BE2C (cell line): ENCODE data around the gene OR5H15.
"Not testable (repeated sequence)": the region's sequence is repeated elsewhere in the genome, so short reads cannot be mapped to it uniquely, and the experiment has no call there.

ENCODE experiments used
- DNase-seq: peaks from one replicate; pipeline ENCODE4 v3.0.0-alpha.2; 2020
- H3K27me3 ChIP-seq: fragments of 250-450 bp; sonication (Bioruptor Pico); 2 replicates; pipeline ENCODE4 v1.5.1; 2020; ENCODE audit warnings: mild to moderate bottlenecking
- H3K36me3 ChIP-seq: fragments of 250-450 bp; sonication (Bioruptor Pico); 2 replicates; pipeline ENCODE4 v1.5.1; 2020; ENCODE audit warnings: mild to moderate bottlenecking
- H3K4me1 ChIP-seq: fragments of 250-450 bp; sonication (Bioruptor Pico); 2 replicates; pipeline ENCODE4 v1.5.1; 2020
- H3K4me3 ChIP-seq: 2 replicates; pipeline ENCODE4 v1.5.1; 2011; ENCODE audit warnings: low read depth, low read length
- H3K9me3 ChIP-seq: fragments of 250-450 bp; sonication (Bioruptor Pico); 2 replicates; pipeline ENCODE4 v1.5.1; 2020
- TF ChIP-seq, protein P1 (sequence below): IDR thresholded peaks from 2 replicates; pipeline ENCODE4 v1.5.1; 2012; ENCODE audit warnings: mild to moderate bottlenecking, low read depth, low read length

Gene OR5H15

DNA sequence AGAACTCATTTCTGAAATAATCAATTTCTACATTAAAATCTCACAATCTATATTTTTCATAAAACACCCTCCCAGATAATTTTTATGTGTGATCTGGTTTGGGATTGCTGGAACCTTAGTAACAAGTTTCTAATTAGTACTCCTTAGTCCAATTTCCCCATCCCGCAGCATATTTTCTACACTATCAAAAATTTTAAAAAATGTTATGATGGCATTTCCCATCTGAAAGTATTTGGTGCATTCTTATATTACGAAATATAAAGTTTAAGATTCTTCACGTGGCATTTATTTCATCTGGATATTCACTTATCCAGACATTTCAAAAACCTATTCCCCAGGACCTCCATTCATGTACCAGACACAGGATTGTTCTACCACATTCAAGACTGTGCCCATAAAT lies 17.7 kb upstream of the OR5H15 start:
- Histone ChIP-seq H3K4me3 (no peak overlapping the region), H3K36me3 (no peaks in the 10 kb centered on the region), H3K27me3 (no peaks in the 10 kb centered on the region), H3K4me1 (no peaks in the 10 kb centered on the region), H3K9me3 (no peaks in the 10 kb centered on the region)
- TF ChIP-seq, protein P1, sequence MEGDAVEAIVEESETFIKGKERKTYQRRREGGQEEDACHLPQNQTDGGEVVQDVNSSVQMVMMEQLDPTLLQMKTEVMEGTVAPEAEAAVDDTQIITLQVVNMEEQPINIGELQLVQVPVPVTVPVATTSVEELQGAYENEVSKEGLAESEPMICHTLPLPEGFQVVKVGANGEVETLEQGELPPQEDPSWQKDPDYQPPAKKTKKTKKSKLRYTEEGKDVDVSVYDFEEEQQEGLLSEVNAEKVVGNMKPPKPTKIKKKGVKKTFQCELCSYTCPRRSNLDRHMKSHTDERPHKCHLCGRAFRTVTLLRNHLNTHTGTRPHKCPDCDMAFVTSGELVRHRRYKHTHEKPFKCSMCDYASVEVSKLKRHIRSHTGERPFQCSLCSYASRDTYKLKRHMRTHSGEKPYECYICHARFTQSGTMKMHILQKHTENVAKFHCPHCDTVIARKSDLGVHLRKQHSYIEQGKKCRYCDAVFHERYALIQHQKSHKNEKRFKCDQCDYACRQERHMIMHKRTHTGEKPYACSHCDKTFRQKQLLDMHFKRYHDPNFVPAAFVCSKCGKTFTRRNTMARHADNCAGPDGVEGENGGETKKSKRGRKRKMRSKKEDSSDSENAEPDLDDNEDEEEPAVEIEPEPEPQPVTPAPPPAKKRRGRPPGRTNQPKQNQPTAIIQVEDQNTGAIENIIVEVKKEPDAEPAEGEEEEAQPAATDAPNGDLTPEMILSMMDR: no peak
- DNase-seq: no peak

DNA sequence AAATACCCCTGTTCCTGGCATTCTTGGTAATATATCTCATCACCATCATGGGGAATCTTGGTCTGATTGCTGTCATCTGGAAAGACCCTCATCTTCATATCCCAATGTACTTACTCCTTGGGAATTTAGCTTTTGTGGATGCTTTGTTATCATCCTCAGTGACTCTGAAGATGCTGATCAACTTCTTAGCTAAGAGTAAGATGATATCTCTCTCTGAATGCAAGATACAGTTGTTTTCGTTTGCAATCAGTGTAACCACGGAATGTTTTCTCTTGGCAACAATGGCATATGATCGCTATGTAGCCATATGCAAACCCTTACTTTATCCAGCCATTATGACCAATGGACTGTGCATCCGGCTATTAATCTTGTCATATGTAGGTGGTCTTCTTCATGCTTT lies 17.0 kb upstream of the OR5H15 start:
- H3K4me1 ChIP-seq, H3K27me3 ChIP-seq, DNase-seq, H3K36me3 ChIP-seq, H3K9me3 ChIP-seq, H3K4me3 ChIP-seq: not testable (repeated sequence)

DNA sequence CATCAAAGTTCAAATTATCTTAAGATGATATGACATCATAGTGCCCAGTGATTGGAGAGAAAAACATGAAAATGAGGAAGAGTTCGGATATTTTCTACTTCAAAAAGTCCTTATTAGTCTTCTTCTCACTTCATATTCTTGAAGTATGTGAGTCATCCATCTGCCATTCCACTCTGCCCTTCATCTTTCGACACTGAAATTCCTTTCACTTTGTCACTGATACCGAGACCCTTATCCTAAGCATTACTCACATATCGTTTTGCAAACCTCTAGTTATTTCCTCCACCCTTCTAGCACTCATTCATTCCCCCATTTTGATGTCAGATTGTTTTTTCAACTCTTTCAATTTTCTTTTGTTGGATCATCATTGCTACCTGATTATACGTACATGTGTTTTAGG lies 15.3 kb upstream of the OR5H15 start:
- Histone ChIP-seq H3K9me3 (no peaks in the 10 kb centered on the region), H3K4me1 (no peaks in the 10 kb centered on the region), H3K4me3 (no peak overlapping the region), H3K36me3 (no peaks in the 10 kb centered on the region), H3K27me3 (no peaks in the 10 kb centered on the region)
- DNase-seq: no peak
- TF ChIP-seq, protein P1: no peak

DNA sequence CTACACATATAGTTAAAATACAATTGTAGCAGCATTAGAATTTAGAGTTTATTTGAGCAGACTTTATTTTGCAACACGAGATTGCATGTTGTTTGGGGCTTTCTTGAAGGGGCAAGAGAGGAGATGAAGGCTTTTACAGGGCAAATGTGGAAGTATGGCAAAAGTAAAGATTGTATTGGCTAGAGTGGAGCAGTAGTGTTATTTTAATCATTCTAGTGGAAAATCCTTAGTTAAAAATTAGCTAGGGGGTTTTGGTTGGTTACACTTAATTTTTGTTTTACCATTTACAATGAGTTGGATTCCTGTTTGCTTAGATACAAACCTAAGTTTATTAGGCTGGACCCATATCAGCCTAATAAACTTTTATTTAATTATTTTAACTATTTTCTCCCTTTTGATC lies 4.6 kb downstream of the OR5H15 start:
- no peaks in the 10 kb centered on the region for H3K9me3 ChIP-seq
- TF ChIP-seq, protein P1: no peak
- no peak overlapping the region for H3K4me3 ChIP-seq
- H3K27me3 ChIP-seq: no peaks in the 10 kb centered on the region
- H3K4me1 ChIP-seq: no peaks in the 10 kb centered on the region
- no peaks in the 10 kb centered on the region for H3K36me3 ChIP-seq
- no peak for DNase-seq

DNA sequence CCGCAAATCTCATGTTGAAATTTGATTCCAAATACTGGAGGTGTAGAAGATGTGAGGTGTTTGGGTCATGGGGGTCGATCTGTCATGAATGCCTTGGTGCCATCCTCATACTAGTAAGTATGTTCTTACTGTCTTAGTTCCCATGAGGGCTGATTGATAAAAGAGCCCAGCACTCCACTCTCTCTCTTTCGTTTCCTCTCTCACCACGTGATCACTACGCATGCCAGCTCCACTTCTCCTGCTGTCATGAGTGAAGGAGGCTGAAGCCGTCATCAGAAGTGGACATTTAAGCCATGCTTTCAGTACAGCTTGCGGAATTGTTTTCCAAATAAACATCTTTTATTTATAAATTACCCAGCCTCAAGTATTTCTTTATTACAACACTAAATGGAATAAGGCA lies 6.1 kb downstream of the OR5H15 start:
- Histone ChIP-seq H3K4me1 (no peaks in the 10 kb centered on the region), H3K27me3 (no peaks in the 10 kb centered on the region), H3K36me3 (no peaks in the 10 kb centered on the region), H3K9me3 (no peaks in the 10 kb centered on the region), H3K4me3 (no peak overlapping the region)
- peak; percentile 24 for DNase-seq
- TF ChIP-seq, protein P1: no peak

DNA sequence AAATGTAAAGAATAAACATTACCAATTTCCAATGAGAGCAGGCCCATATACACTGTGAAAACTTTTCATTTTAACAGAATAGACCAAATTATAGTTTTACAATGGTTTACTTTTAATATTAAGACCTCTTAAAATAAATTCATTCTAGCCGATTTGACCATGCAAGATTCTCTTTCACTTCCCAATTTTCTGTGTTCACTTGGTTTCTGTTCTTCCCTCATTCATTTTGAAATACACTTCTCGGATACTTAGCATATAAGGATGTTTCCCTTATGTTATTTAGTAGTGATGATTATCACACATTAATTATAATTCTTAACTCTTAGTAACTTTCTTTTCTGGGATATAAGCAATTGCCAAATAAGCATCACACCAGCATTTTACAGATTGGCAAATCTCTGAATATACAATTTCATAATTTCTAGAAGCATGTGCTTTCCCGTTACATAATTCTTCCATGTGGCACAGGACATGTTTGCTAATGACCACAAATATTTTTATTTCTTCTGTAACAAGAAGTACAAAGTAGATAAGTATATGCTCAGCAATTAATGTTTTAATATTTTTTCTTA lies 13.9 kb downstream of the OR5H15 start:
- no peaks in the 10 kb centered on the region for H3K4me1 ChIP-seq
- DNase-seq: no peak
- H3K27me3 ChIP-seq: no peaks in the 10 kb centered on the region
- TF ChIP-seq, protein P1: no peak
- H3K9me3 ChIP-seq: no peaks in the 10 kb centered on the region
- H3K36me3 ChIP-seq: no peaks in the 10 kb centered on the region
- no peak overlapping the region for H3K4me3 ChIP-seq

DNA sequence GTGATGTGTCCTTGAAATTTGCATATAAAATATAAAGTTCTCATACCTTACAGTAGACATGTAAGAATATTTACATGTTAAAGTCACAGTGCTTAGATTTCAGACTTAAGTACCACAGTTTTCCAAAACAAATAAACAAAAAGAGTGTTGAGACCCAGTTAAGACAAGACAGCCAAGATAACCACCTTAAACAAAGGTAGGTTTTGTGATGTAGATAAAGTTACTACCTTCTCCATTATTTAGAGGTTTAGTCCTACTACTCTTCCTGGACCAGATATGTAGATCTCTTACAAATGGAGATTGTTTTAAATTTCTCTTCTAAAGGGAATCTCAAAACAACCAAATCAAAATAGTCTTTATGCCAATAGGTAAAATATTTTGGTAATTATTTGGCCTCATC lies 15.7 kb downstream of the OR5H15 start:
- Histone ChIP-seq H3K4me3 (no peak overlapping the region), H3K4me1 (no peaks in the 10 kb centered on the region), H3K27me3 (no peaks in the 10 kb centered on the region), H3K9me3 (no peaks in the 10 kb centered on the region), H3K36me3 (no peaks in the 10 kb centered on the region)
- DNase-seq: no peak
- TF ChIP-seq, protein P1: no peak
